Measurements from ENCODE around the gene MYT1. TPM values are rescaled to one million over a fixed set of nuclear protein-coding genes. Genes with fewer than 3 reads are reported as not detected.

The MYT1 gene
- polyA plus RNA-seq, 1 of the 3 experiments (the other 2 are of a cell fraction), result 0.10 TPM

- H3K27me3 ChIP-seq (ENCODE audit: insufficient read depth), result peaks cover 14% of the 10 kb centered on the region; the same call in 1 of the 2 replicates
- no peak overlapping the region for H3K27ac ChIP-seq (ENCODE audit: low read depth in 2 of 2, low read length in 1 of 2)
- no peaks in the 10 kb centered on the region for H3K36me3 ChIP-seq (replicated peaks in 1 of 2; ENCODE audit: control insufficient read depth in 1 of 2, insufficient read depth in 2 of 2, low read length in 1 of 2)
- WGBS (ENCODE audit: low lambda C conversion rate), result 0% methylated on average over 2 of the region's 8 CpGs
- H3K9me3 ChIP-seq, result no peaks in the 10 kb centered on the region
- H3K9me2 ChIP-seq, result no peaks in the 10 kb centered on the region
- H2AFZ ChIP-seq (ENCODE audit: low read depth), result no peak overlapping the region
- H3K4me1 ChIP-seq (ENCODE audit: control insufficient read depth in 1 of 2, insufficient read depth in 2 of 2, low read depth in 1 of 2, low read length in 1 of 2), result peaks cover 0 to 34% of the 10 kb centered on the region in 2 experiments; a peak in 2 of 4 replicates
- no peak for TF ChIP-seq USF1 (IDR thresholded peaks at IDR 0.05; ENCODE audit: borderline replicate concordance, low read depth)
- no peak for TF ChIP-seq NRF1 (IDR thresholded peaks at IDR 0.05; ENCODE audit: low read depth, low read length)
- no peak for TF ChIP-seq PBX3 (IDR thresholded peaks at IDR 0.05)
- TF ChIP-seq MAX (IDR thresholded peaks at IDR 0.05; ENCODE audit: low read depth), result no peak
- no peak for TF ChIP-seq GATA2 (CRISPR knock-in tag; IDR thresholded peaks at IDR 0.05)
- H3K79me2 ChIP-seq (ENCODE audit: insufficient read depth), result no peaks in the 10 kb centered on the region
- ChIA-PET POLR2A (no interaction called here), CTCF (no interaction called here)
- no peaks in the 10 kb centered on the region for H4K20me1 ChIP-seq (ENCODE audit: insufficient read depth)
- H3F3A ChIP-seq (replicated peaks; ENCODE audit: insufficient read depth), result no peaks in the 10 kb centered on the region
- H3K4me3 ChIP-seq (ENCODE audit: low read depth in 2 of 2, low read length in 1 of 2), result no peak overlapping the region
- no peak overlapping the region for H3K4me2 ChIP-seq
- DNase-seq, result no peak
- H3K9ac ChIP-seq, result no peak overlapping the region
These were observed 7.0 kb downstream of the MYT1 start for GRCh38 chr20:64171211-64171610.

GRCh38 chr20:64173116-64173515, 8.9 kb downstream of the MYT1 start:
- Histone ChIP-seq H3F3A (replicated peaks; ENCODE audit: insufficient read depth) (no peaks in the 10 kb centered on the region), H4K20me1 (ENCODE audit: insufficient read depth) (no peaks in the 10 kb centered on the region), H3K36me3 (replicated peaks in 1 of 2; ENCODE audit: control insufficient read depth in 1 of 2, insufficient read depth in 2 of 2, low read length in 1 of 2) (no peaks in the 10 kb centered on the region), H3K27ac (ENCODE audit: low read depth in 2 of 2, low read length in 1 of 2) (no peak overlapping the region), H3K79me2 (ENCODE audit: insufficient read depth) (no peaks in the 10 kb centered on the region), H3K27me3 (ENCODE audit: insufficient read depth) (no peaks in the 10 kb centered on the region), H3K4me1 (ENCODE audit: control insufficient read depth in 1 of 2, insufficient read depth in 2 of 2, low read depth in 1 of 2, low read length in 1 of 2) (peaks cover 0 to 16% of the 10 kb centered on the region in 2 experiments; a peak in 1 of 4 replicates), H3K9me2 (no peaks in the 10 kb centered on the region), H3K4me3 (ENCODE audit: low read depth in 2 of 2, low read length in 1 of 2) (no peak overlapping the region), H3K9me3 (no peaks in the 10 kb centered on the region), H2AFZ (ENCODE audit: low read depth) (no peak overlapping the region), H3K9ac (no peak overlapping the region), H3K4me2 (no peak overlapping the region)
- 28% methylated on average over 1 of the region's 4 CpGs for WGBS (ENCODE audit: low lambda C conversion rate)
- POLR2A ChIA-PET, result no interaction called here
- TF ChIP-seq NFIC (IDR thresholded peaks at IDR 0.05; ENCODE audit: borderline replicate concordance) (no peak), RFX5 (IDR thresholded peaks at IDR 0.05; ENCODE audit: low read length) (no peak), GATA2 (CRISPR knock-in tag; IDR thresholded peaks at IDR 0.05) (no peak), USF2 (IDR thresholded peaks at IDR 0.05; ENCODE audit: borderline replicate concordance, low read depth, low read length) (no peak), CTCF (IDR thresholded peaks at IDR 0.05) (no peak), JUND (IDR thresholded peaks at IDR 0.05) (no peak), CHD2 (IDR thresholded peaks at IDR 0.05; ENCODE audit: low read length, partially characterized antibody) (no peak)
- CTCF ChIA-PET, result no interaction called here
- no peak for DNase-seq
